ENCODE results near the gene PHLPP2.
A peak's percentile ranks its signal among the peaks of the same experiment; 100 is the strongest.

Gene PHLPP2

GRCh38 chr16:71627731-71628181 is 96.7 kb downstream of the PHLPP2 start:
- Histone ChIP-seq H3K9me3 (ENCODE audit: low read length) (no peaks in the 10 kb centered on the region), H3K4me3 (ENCODE audit: low read depth, low read length, poor library complexity, severe bottlenecking) (no peak overlapping the region), H3F3A (ENCODE audit: insufficient read depth, low read length) (no peaks in the 10 kb centered on the region)

GRCh38 chr16:71626858-71627213 is 97.7 kb downstream of the PHLPP2 start:
- no peaks in the 10 kb centered on the region for H3K4me1 ChIP-seq (ENCODE audit: insufficient read depth, low read length, severe bottlenecking)
- H3K9me3 ChIP-seq (ENCODE audit: low read length): no peaks in the 10 kb centered on the region
- no peaks in the 10 kb centered on the region for H3K79me2 ChIP-seq (ENCODE audit: insufficient read depth, low read length)
- no peak overlapping the region for H3K9ac ChIP-seq (ENCODE audit: low read length)
- TF ChIP-seq CTCF (IDR thresholded peaks at IDR 0.05; ENCODE audit: low read length) (no peak), EZH2 (IDR thresholded peaks at IDR 0.05; ENCODE audit: borderline replicate concordance, low read length) (no peak)
- no peaks in the 10 kb centered on the region for H3K9me2 ChIP-seq (ENCODE audit: low read depth, low read length)
- no peak overlapping the region for H3K27ac ChIP-seq (ENCODE audit: low read depth, low read length, poor library complexity, severe bottlenecking)
- no peaks in the 10 kb centered on the region for H3K36me3 ChIP-seq (ENCODE audit: insufficient read depth, low read length)
- no peak overlapping the region for H2AFZ ChIP-seq (ENCODE audit: low read length)
- no peaks in the 10 kb centered on the region for H3K27me3 ChIP-seq (ENCODE audit: insufficient read depth, low read length)
- no peak overlapping the region for H3K4me3 ChIP-seq (ENCODE audit: low read depth, low read length, poor library complexity, severe bottlenecking)
- H3K4me2 ChIP-seq (ENCODE audit: low read length): peak overlapping the region; percentile 52; the same call in 1 of the 2 replicates
- no peaks in the 10 kb centered on the region for H4K20me1 ChIP-seq (ENCODE audit: insufficient read depth, low read length)
- no peaks in the 10 kb centered on the region for H3F3A ChIP-seq (ENCODE audit: insufficient read depth, low read length)

More at GRCh38 chr16:71627731-71628181, 96.7 kb downstream of the PHLPP2 start:
- no peak for TF ChIP-seq CTCF (IDR thresholded peaks at IDR 0.05; ENCODE audit: low read length)
- TF ChIP-seq EZH2 (IDR thresholded peaks at IDR 0.05; ENCODE audit: borderline replicate concordance, low read length): no peak
- Histone ChIP-seq H3K4me1 (ENCODE audit: insufficient read depth, low read length, severe bottlenecking) (no peaks in the 10 kb centered on the region), H3K79me2 (ENCODE audit: insufficient read depth, low read length) (no peaks in the 10 kb centered on the region), H3K36me3 (ENCODE audit: insufficient read depth, low read length) (no peaks in the 10 kb centered on the region), H3K9me2 (ENCODE audit: low read depth, low read length) (no peaks in the 10 kb centered on the region), H3K4me2 (ENCODE audit: low read length) (no peak overlapping the region), H4K20me1 (ENCODE audit: insufficient read depth, low read length) (no peaks in the 10 kb centered on the region), H3K9ac (ENCODE audit: low read length) (no peak overlapping the region), H2AFZ (ENCODE audit: low read length) (no peak overlapping the region), H3K27ac (ENCODE audit: low read depth, low read length, poor library complexity, severe bottlenecking) (no peak overlapping the region), H3K27me3 (ENCODE audit: insufficient read depth, low read length) (no peaks in the 10 kb centered on the region)

GRCh38 chr16:71626018-71626857 is 98.3 kb downstream of the PHLPP2 start, which contains the start of gene MARVELD3:
MARVELD3 (plus strand) TSS chr16:71626184; CDS start chr16:71626230, 46 bp downstream.
- Histone ChIP-seq H2AFZ (ENCODE audit: low read length) (no peak within 1 kb of the TSS), H3K9ac (ENCODE audit: low read length) (no peak within 1 kb of the TSS), H3K36me3 (ENCODE audit: insufficient read depth, low read length) (no peaks in the 10 kb centered on the region), H3K4me3 (ENCODE audit: low read depth, low read length, poor library complexity, severe bottlenecking) (peak within 1 kb of the TSS; percentile 57), H3K79me2 (ENCODE audit: insufficient read depth, low read length) (no peaks in the 10 kb centered on the region), H3K9me3 (ENCODE audit: low read length) (no peaks in the 10 kb centered on the region), H3K27me3 (ENCODE audit: insufficient read depth, low read length) (no peaks in the 10 kb centered on the region), H3K9me2 (ENCODE audit: low read depth, low read length) (no peaks in the 10 kb centered on the region), H3F3A (ENCODE audit: insufficient read depth, low read length) (no peaks in the 10 kb centered on the region), H3K4me2 (ENCODE audit: low read length) (peak within 1 kb of the TSS; percentile 52; the same call in 1 of the 2 replicates), H4K20me1 (ENCODE audit: insufficient read depth, low read length) (no peaks in the 10 kb centered on the region), H3K4me1 (ENCODE audit: insufficient read depth, low read length, severe bottlenecking) (no peaks in the 10 kb centered on the region), H3K27ac (ENCODE audit: low read depth, low read length, poor library complexity, severe bottlenecking) (no peak within 1 kb of the TSS)
- TF ChIP-seq CTCF (IDR thresholded peaks at IDR 0.05; ENCODE audit: low read length) (no peak), EZH2 (IDR thresholded peaks at IDR 0.05; ENCODE audit: borderline replicate concordance, low read length) (no peak)

Data from OCI-LY1 (cell line).